Measurements from ENCODE around the gene ODAD2.

- TF ChIP-seq CTCF (IDR thresholded peaks at IDR 0.05) (no peak), POLR2A (IDR thresholded peaks at IDR 0.05) (no peak)
Observed at GRCh38 chr10:27982875-27983543, 15.9 kb downstream of the ODAD2 start.
